Measurements from ENCODE around the gene ADCK1. TPM values are rescaled to one million over a fixed set of nuclear protein-coding genes. Genes with fewer than 3 reads are reported as not detected.

Gene ADCK1
- total RNA-seq, 1 experiment from 2014 or later, result 10.1 TPM

DNA sequence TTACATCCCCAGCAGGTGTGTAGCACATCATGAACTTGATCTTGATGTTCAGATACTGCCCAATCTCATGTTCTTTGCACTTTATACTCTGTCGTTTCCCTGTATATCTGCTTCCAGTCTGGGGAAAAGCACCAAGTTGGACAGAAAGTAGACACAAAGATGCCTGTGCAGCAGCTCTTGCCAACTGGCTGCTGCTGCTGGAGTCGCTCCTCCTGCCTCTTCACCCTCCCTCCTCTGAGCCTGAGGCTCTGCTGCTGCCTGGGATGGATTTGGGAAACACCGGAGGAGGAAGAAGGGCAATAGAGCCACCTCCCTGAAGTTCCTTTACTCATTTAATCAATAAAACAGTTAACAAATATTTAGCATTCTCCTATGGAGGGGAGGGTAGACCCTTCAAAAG lies 32.4 kb downstream of the ADCK1 start:
- Histone ChIP-seq H3K9me3 (ENCODE audit: control insufficient read depth, insufficient read depth, low read depth, low read length) (no peaks in the 10 kb centered on the region), H3K4me3 (ENCODE audit: low read depth in 2 of 2, low read length in 2 of 2) (no peak overlapping the region), H3K27me3 (ENCODE audit: control insufficient read depth, insufficient read depth, low read length) (no peaks in the 10 kb centered on the region), H3K4me1 (ENCODE audit: control insufficient read depth, insufficient read depth, low read length) (no peaks in the 10 kb centered on the region), H3K27ac (ENCODE audit: low read length) (no peak overlapping the region), H3K36me3 (ENCODE audit: control insufficient read depth, insufficient read depth, low read length) (no peaks in the 10 kb centered on the region)
- TF ChIP-seq, protein P1, sequence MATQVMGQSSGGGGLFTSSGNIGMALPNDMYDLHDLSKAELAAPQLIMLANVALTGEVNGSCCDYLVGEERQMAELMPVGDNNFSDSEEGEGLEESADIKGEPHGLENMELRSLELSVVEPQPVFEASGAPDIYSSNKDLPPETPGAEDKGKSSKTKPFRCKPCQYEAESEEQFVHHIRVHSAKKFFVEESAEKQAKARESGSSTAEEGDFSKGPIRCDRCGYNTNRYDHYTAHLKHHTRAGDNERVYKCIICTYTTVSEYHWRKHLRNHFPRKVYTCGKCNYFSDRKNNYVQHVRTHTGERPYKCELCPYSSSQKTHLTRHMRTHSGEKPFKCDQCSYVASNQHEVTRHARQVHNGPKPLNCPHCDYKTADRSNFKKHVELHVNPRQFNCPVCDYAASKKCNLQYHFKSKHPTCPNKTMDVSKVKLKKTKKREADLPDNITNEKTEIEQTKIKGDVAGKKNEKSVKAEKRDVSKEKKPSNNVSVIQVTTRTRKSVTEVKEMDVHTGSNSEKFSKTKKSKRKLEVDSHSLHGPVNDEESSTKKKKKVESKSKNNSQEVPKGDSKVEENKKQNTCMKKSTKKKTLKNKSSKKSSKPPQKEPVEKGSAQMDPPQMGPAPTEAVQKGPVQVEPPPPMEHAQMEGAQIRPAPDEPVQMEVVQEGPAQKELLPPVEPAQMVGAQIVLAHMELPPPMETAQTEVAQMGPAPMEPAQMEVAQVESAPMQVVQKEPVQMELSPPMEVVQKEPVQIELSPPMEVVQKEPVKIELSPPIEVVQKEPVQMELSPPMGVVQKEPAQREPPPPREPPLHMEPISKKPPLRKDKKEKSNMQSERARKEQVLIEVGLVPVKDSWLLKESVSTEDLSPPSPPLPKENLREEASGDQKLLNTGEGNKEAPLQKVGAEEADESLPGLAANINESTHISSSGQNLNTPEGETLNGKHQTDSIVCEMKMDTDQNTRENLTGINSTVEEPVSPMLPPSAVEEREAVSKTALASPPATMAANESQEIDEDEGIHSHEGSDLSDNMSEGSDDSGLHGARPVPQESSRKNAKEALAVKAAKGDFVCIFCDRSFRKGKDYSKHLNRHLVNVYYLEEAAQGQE (IDR thresholded peaks at IDR 0.05; ENCODE audit: insufficient read depth in 1 of 2, low read depth in 2 of 2, low read length in 1 of 2), result no peak
- no peak for TF ChIP-seq TCF7L2 (IDR thresholded peaks at IDR 0.05; ENCODE audit: low read depth, low read length)
- no peak for TF ChIP-seq POLR2AphosphoS5 (IDR thresholded peaks at IDR 0.05; ENCODE audit: low read depth, low read length)
- TF ChIP-seq, protein P2, sequence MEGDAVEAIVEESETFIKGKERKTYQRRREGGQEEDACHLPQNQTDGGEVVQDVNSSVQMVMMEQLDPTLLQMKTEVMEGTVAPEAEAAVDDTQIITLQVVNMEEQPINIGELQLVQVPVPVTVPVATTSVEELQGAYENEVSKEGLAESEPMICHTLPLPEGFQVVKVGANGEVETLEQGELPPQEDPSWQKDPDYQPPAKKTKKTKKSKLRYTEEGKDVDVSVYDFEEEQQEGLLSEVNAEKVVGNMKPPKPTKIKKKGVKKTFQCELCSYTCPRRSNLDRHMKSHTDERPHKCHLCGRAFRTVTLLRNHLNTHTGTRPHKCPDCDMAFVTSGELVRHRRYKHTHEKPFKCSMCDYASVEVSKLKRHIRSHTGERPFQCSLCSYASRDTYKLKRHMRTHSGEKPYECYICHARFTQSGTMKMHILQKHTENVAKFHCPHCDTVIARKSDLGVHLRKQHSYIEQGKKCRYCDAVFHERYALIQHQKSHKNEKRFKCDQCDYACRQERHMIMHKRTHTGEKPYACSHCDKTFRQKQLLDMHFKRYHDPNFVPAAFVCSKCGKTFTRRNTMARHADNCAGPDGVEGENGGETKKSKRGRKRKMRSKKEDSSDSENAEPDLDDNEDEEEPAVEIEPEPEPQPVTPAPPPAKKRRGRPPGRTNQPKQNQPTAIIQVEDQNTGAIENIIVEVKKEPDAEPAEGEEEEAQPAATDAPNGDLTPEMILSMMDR (IDR thresholded peaks at IDR 0.05), result no peak
- no peak for TF ChIP-seq SIN3A (IDR thresholded peaks at IDR 0.05; ENCODE audit: borderline replicate concordance, insufficient read depth, low read depth, low read length)
- intact Hi-C loops (cut with micrococcal nuclease; ENCODE audit: unreplicated experiment), result no loop called here
- no TSS peak for BruUV-seq (replicated peaks)
- no peak for DNase-seq (ENCODE audit: low read depth, low spot score)
- ChIA-PET CTCF (no interaction called here), POLR2A (no interaction called here)
- in situ Hi-C loops (cut with HindIII; ENCODE audit: low pct_unique_long_range_greater_than_20kb, low sequenced_read_pairs), result no loop called here
- ATAC-seq, result no peak

DNA sequence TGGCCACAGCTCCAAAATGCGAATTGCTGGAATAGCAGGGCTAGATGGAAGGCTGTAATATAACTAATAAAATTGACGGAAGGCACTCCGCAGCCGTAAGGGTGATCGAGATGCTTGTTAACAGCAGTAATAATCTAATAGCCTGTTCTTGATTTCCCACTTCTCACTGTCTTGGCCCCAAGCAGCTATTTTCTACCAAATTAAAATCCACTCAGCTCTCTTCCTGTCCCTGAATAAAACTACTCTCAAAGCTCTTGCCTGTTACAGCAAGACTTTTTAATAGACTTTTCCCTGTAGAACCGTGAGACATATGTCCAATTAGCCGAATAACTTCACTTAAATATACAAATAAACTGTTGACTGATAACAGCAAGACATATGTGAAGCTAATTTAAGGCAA lies 38.0 kb downstream of the ADCK1 start:
- BruUV-seq (replicated peaks), result no TSS peak
- TF ChIP-seq, protein P1 (IDR thresholded peaks at IDR 0.05; ENCODE audit: insufficient read depth in 1 of 2, low read depth in 2 of 2, low read length in 1 of 2), result no peak
- TF ChIP-seq TCF7L2 (IDR thresholded peaks at IDR 0.05; ENCODE audit: low read depth, low read length) (no peak), POLR2AphosphoS5 (IDR thresholded peaks at IDR 0.05; ENCODE audit: low read depth, low read length) (no peak), SIN3A (IDR thresholded peaks at IDR 0.05; ENCODE audit: borderline replicate concordance, insufficient read depth, low read depth, low read length) (no peak)
- TF ChIP-seq, protein P2 (IDR thresholded peaks at IDR 0.05), result no peak
- Histone ChIP-seq H3K36me3 (ENCODE audit: control insufficient read depth, insufficient read depth, low read length) (no peaks in the 10 kb centered on the region), H3K27ac (ENCODE audit: low read length) (no peak overlapping the region), H3K27me3 (ENCODE audit: control insufficient read depth, insufficient read depth, low read length) (no peaks in the 10 kb centered on the region), H3K9me3 (ENCODE audit: control insufficient read depth, insufficient read depth, low read depth, low read length) (no peaks in the 10 kb centered on the region), H3K4me1 (ENCODE audit: control insufficient read depth, insufficient read depth, low read length) (no peaks in the 10 kb centered on the region), H3K4me3 (ENCODE audit: low read depth in 2 of 2, low read length in 2 of 2) (no peak overlapping the region)
- DNase-seq (ENCODE audit: low read depth, low spot score) (no peak), ATAC-seq (no peak)
- intact Hi-C loops (cut with micrococcal nuclease; ENCODE audit: unreplicated experiment) (no loop called here), in situ Hi-C loops (cut with HindIII; ENCODE audit: low pct_unique_long_range_greater_than_20kb, low sequenced_read_pairs) (no loop called here)
- ChIA-PET CTCF (no interaction called here), POLR2A (no interaction called here)
